ENCODE measurements around the gene NXF1.
"Not testable (repeated sequence)": the region's sequence is repeated elsewhere in the genome, so short reads cannot be mapped to it uniquely, and the experiment has no call there.

Gene NXF1

GRCh38 chr11:62830904-62831519 is 25.8 kb upstream of the NXF1 start:
- no peak for TF ChIP-seq CTCF (IDR thresholded peaks at IDR 0.05; ENCODE audit: low read depth, low read length)
- in situ Hi-C loops (cut with HindIII; ENCODE audit: low sequenced_read_pairs): no loop called here
- no peak for DNase-seq (ENCODE audit: low read depth, low spot score)

GRCh38 chr11:62828130-62828529 is 22.9 kb upstream of the NXF1 start:
- in situ Hi-C loops (cut with HindIII; ENCODE audit: low sequenced_read_pairs); DNase-seq (ENCODE audit: low read depth, low spot score); H3K4me3 ChIP-seq (ENCODE audit: low read depth, low read length): not testable (repeated sequence)

More at GRCh38 chr11:62830904-62831519, 25.8 kb upstream of the NXF1 start:
- H3K4me3 ChIP-seq (ENCODE audit: low read depth, low read length): peak overlapping the region; percentile 90

GRCh38 chr11:62823677-62824076 is 18.4 kb upstream of the NXF1 start:
- DNase-seq (ENCODE audit: low read depth, low spot score): no peak
- in situ Hi-C loops (cut with HindIII; ENCODE audit: low sequenced_read_pairs): no loop called here
- no peak overlapping the region for H3K4me3 ChIP-seq (ENCODE audit: low read depth, low read length)
- TF ChIP-seq CTCF (IDR thresholded peaks at IDR 0.05; ENCODE audit: low read depth, low read length): no peak

- in situ Hi-C loops (cut with HindIII; ENCODE audit: low sequenced_read_pairs): no loop called here
These were observed 11.9 kb upstream of the NXF1 start for GRCh38 chr11:62817129-62817528.

GRCh38 chr11:62816557-62816956 is 11.3 kb upstream of the NXF1 start:
- in situ Hi-C loops (cut with HindIII; ENCODE audit: low sequenced_read_pairs): no loop called here
- H3K4me3 ChIP-seq (ENCODE audit: low read depth, low read length): no peak overlapping the region
- no peak for TF ChIP-seq CTCF (IDR thresholded peaks at IDR 0.05; ENCODE audit: low read depth, low read length)
- DNase-seq (ENCODE audit: low read depth, low spot score): no peak

More at GRCh38 chr11:62817129-62817528, 11.9 kb upstream of the NXF1 start:
- H3K4me3 ChIP-seq (ENCODE audit: low read depth, low read length): no peak overlapping the region
- no peak for TF ChIP-seq CTCF (IDR thresholded peaks at IDR 0.05; ENCODE audit: low read depth, low read length)
- no peak for DNase-seq (ENCODE audit: low read depth, low spot score)

GRCh38 chr11:62811659-62812058 is 6.4 kb upstream of the NXF1 start:
- no peak overlapping the region for H3K4me3 ChIP-seq (ENCODE audit: low read depth, low read length)
- in situ Hi-C loops (cut with HindIII; ENCODE audit: low sequenced_read_pairs): no loop called here
- no peak for TF ChIP-seq CTCF (IDR thresholded peaks at IDR 0.05; ENCODE audit: low read depth, low read length)
- DNase-seq (ENCODE audit: low read depth, low spot score): no peak

- TF ChIP-seq CTCF (IDR thresholded peaks at IDR 0.05; ENCODE audit: low read depth, low read length): no peak
- in situ Hi-C loops (cut with HindIII; ENCODE audit: low sequenced_read_pairs): no loop called here
- no peak for DNase-seq (ENCODE audit: low read depth, low spot score)
- H3K4me3 ChIP-seq (ENCODE audit: low read depth, low read length): no peak overlapping the region
These were observed 5.5 kb upstream of the NXF1 start for GRCh38 chr11:62810748-62811147.

Data from astrocyte of the spinal cord (primary cell).